Bronchial epithelial cell (primary cell): ENCODE data around the gene PKD1L1. TPM values are rescaled to one million over a fixed set of nuclear protein-coding genes. Genes with fewer than 3 reads are reported as not detected.

Experiments used
- DNase-seq: peaks from one replicate; pipeline ENCODE4 v3.0.0-alpha.2; 2010; ENCODE audit warnings: low read depth
- FAIRE-seq: peaks from 2 replicates; lab custom pipeline; 2011; peaks lifted over from hg19 to GRCh38; lab: Jason Lieb, UNC
- H3K27me3 ChIP-seq: 2 replicates; pipeline ENCODE4 v1.5.1; 2011; ENCODE audit warnings: low read length; ENCODE audit not compliant: control insufficient read depth, insufficient read depth
- H3K36me3 ChIP-seq: 2 replicates; pipeline ENCODE4 v1.5.1; 2011; ENCODE audit warnings: low read length; ENCODE audit not compliant: control insufficient read depth, insufficient read depth
- H3K4me3 ChIP-seq: 2 replicates; pipeline ENCODE4 v1.5.1; 2011; ENCODE audit warnings: mild to moderate bottlenecking, low read depth, low read length, control low read depth
- total RNA-seq: library from RNA; depleted of rRNA; stranded (reverse); fragments of >200 nt; gene quantifications from 2 replicates; pipeline ENCODE4 v1.2.1, GENCODE V29; 2014
- TF ChIP-seq, protein P1 (sequence below): IDR thresholded peaks from 2 replicates; pipeline ENCODE4 v1.5.1; 2011; ENCODE audit warnings: mild to moderate bottlenecking, moderate library complexity, low read length, control low read depth, inconsistent platforms; ENCODE audit not compliant: insufficient read depth, severe bottlenecking

The PKD1L1 gene
- total RNA-seq, 1 donor from 2014 or later = under 0.01 TPM

DNA sequence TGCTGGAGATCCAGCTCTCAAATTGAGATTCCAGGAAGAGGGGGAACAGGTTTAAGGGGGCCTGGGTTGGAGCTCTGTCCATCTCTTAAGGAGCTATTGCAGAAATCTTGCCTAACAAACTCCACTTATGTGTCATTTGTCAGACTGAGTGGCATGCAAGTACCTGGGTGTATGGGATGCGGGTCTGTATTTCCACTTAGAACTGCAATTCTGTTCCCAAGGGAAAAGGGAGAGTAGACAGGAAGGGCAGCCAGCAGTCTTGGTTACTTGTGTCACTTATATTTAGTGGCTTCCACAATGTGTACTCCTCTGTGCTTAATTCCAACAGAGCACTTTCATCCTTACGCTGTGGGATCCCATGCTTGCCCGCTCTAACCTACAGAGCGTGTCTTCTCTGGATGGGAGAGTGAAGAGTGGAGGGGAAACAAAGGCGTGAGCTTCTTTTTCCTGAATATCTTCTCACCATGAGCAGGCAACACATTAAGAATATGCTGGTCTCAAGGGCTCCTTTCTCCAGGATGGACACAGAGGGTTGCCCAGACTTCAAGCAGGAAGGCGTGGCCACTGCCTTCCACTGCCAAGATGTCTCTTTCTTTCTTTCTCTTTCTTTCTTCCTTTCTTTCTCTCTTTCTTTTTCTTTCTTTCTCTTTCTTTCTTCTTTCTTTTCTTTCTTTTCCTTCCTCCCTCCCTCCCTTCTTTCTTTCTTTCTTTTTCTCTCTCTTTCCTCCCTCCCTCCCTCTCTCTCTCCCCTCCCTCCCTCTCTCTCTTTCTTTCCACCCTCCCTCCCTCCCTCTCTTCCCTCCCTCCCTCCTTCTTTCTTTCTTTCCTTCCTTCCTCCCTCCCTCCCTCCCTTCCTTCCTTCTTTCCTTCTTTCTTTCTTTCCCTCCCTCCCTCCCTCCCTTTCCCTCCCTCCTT, 212.6 kb downstream of the PKD1L1 start:
- TF ChIP-seq, protein P1, sequence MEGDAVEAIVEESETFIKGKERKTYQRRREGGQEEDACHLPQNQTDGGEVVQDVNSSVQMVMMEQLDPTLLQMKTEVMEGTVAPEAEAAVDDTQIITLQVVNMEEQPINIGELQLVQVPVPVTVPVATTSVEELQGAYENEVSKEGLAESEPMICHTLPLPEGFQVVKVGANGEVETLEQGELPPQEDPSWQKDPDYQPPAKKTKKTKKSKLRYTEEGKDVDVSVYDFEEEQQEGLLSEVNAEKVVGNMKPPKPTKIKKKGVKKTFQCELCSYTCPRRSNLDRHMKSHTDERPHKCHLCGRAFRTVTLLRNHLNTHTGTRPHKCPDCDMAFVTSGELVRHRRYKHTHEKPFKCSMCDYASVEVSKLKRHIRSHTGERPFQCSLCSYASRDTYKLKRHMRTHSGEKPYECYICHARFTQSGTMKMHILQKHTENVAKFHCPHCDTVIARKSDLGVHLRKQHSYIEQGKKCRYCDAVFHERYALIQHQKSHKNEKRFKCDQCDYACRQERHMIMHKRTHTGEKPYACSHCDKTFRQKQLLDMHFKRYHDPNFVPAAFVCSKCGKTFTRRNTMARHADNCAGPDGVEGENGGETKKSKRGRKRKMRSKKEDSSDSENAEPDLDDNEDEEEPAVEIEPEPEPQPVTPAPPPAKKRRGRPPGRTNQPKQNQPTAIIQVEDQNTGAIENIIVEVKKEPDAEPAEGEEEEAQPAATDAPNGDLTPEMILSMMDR = no peak
- FAIRE-seq = no peak
- H3K4me3 ChIP-seq = no peak overlapping the region

GRCh38 chr7:47734949-47735291, 213.3 kb downstream of the PKD1L1 start:
- FAIRE-seq (peak; percentile 62), DNase-seq (no peak)
- Histone ChIP-seq H3K36me3 (no peaks in the 10 kb centered on the region), H3K4me3 (no peak overlapping the region), H3K27me3 (no peaks in the 10 kb centered on the region)
- TF ChIP-seq, protein P1 = no peak

More for the DNA sequence above, 212.6 kb downstream of the PKD1L1 start:
- DNase-seq = no peak
- H3K27me3 ChIP-seq = no peaks in the 10 kb centered on the region
- H3K36me3 ChIP-seq = no peaks in the 10 kb centered on the region

DNA sequence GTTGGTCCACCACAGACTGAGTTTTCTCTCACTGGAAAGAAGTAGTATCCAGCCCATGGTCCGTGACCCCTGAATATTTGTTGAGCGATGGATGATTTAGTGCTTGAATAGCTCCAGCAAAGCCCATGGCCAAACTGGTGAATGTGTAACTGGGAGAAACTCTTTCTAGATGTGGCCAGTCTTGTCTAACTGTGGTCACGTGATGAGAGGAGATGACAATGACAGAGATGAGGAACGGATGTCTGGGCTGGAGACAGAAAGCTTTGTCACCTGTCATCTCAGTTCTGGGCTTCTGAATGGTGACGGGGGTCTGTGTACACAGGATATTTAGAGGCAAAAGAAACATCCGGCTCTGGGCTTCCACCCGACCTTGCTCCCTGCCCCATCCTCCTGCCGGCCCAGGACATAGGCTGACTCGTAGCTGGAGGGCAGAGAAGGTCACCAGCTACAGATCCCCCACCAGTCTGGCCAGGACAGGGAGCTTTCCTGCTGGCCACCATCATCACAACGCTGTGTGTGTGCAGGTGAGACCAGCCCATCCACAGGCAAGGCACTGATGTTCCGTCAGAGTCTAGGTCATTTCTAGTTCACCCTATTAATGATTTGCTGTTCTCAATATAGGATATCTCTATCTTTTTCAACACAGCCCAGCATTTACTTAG, 213.8 kb downstream of the PKD1L1 start:
- Histone ChIP-seq H3K4me3 (no peak overlapping the region), H3K36me3 (no peaks in the 10 kb centered on the region), H3K27me3 (no peaks in the 10 kb centered on the region)
- DNase-seq (no peak), FAIRE-seq (peak; percentile 50)
- TF ChIP-seq, protein P1 = no peak

DNA sequence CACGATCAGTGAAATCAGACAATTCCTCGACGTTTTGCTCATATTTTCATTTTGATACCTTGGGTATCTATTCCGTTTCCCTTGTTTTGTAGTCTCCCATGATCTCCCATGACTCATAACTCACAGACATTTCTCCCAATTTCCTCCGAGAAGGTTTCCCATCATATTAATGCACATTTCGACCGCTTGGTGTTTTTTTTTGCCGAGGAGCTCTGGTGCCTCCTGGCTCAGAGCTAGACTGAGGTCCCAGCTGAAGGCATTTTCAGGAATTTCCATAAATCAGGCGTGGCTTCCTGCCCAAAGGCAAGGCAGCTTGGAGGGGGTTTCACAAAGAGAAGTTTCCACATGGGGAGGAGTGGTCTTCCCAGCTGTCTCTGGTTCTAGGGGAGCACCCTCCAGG, 218.1 kb downstream of the PKD1L1 start:
- no peak for DNase-seq
- FAIRE-seq = no peak
- H3K4me3 ChIP-seq = no peak overlapping the region
- TF ChIP-seq, protein P1 = no peak
- no peaks in the 10 kb centered on the region for H3K27me3 ChIP-seq
- H3K36me3 ChIP-seq = no peaks in the 10 kb centered on the region

GRCh38 chr7:47726047-47726726, 222.1 kb downstream of the PKD1L1 start:
- DNase-seq (no peak), FAIRE-seq (no peak)
- H3K27me3 ChIP-seq = no peaks in the 10 kb centered on the region
- no peak overlapping the region for H3K4me3 ChIP-seq
- no peaks in the 10 kb centered on the region for H3K36me3 ChIP-seq
- TF ChIP-seq, protein P1 = no peak
